ENCODE measurements around the gene SMCO1.
"Not testable (repeated sequence)": the region's sequence is repeated elsewhere in the genome, so short reads cannot be mapped to it uniquely, and the experiment has no call there.

SMCO1 gene

GRCh38 chr3:196521291-196521690 is 6.1 kb upstream of the SMCO1 start:
- not testable (repeated sequence) for DNase-seq (ENCODE audit: low read depth)

GRCh38 chr3:196519718-196520082 is 4.6 kb upstream of the SMCO1 start:
- no peak for DNase-seq (ENCODE audit: low read depth)

GRCh38 chr3:196518966-196519717 is 4.0 kb upstream of the SMCO1 start:
- peak; percentile 20 for DNase-seq (ENCODE audit: low read depth)

- DNase-seq (ENCODE audit: low read depth) = no peak
Measured at GRCh38 chr3:196517919-196518318, 2.8 kb upstream of the SMCO1 start.

GRCh38 chr3:196517162-196517800 is 2.1 kb upstream of the SMCO1 start:
- no peak for DNase-seq (ENCODE audit: low read depth)

- DNase-seq (ENCODE audit: low read depth) = no peak
Measured at GRCh38 chr3:196514350-196514716, 813 bp downstream of the SMCO1 start.

GRCh38 chr3:196513697-196514349 is 1.3 kb downstream of the SMCO1 start:
- DNase-seq (ENCODE audit: low read depth) = no peak

- DNase-seq (ENCODE audit: low read depth) = not testable (repeated sequence)
Measured at GRCh38 chr3:196511646-196512425, 3.3 kb downstream of the SMCO1 start.

- not testable (repeated sequence) for DNase-seq (ENCODE audit: low read depth)
Measured at GRCh38 chr3:196511108-196511507, 4.0 kb downstream of the SMCO1 start.

- DNase-seq (ENCODE audit: low read depth) = no peak
Measured at GRCh38 chr3:196506687-196507086, 8.5 kb downstream of the SMCO1 start.

GRCh38 chr3:196504556-196504955 is 10.6 kb downstream of the SMCO1 start:
- DNase-seq (ENCODE audit: low read depth) = no peak

GRCh38 chr3:196504077-196504398 is 11.1 kb downstream of the SMCO1 start:
- not testable (repeated sequence) for DNase-seq (ENCODE audit: low read depth)

GRCh38 chr3:196503196-196504076 is 11.7 kb downstream of the SMCO1 start, which contains the start of gene RNF168:
RNF168 (minus strand) TSS chr3:196503768; CDS start chr3:196503173, 595 bp downstream.
- peak; percentile 78 for DNase-seq (ENCODE audit: low read depth)

GRCh38 chr3:196502775-196503195 is 12.4 kb downstream of the SMCO1 start:
- peak; percentile 33 for DNase-seq (ENCODE audit: low read depth)

- DNase-seq (ENCODE audit: low read depth) = no peak
Measured at GRCh38 chr3:196501316-196502044, 13.7 kb downstream of the SMCO1 start.

- no peak for DNase-seq (ENCODE audit: low read depth)
Measured at GRCh38 chr3:196499807-196500524, 15.2 kb downstream of the SMCO1 start.

GRCh38 chr3:196499061-196499460 is 16.1 kb downstream of the SMCO1 start:
- no peak for DNase-seq (ENCODE audit: low read depth)

- DNase-seq (ENCODE audit: low read depth) = no peak
Measured at GRCh38 chr3:196498297-196498696, 16.8 kb downstream of the SMCO1 start.

GRCh38 chr3:196496183-196496582 is 19.0 kb downstream of the SMCO1 start:
- no peak for DNase-seq (ENCODE audit: low read depth)

GRCh38 chr3:196493292-196493691 is 21.9 kb downstream of the SMCO1 start:
- DNase-seq (ENCODE audit: low read depth) = no peak

Measured in stimulated activated CD8-positive, alpha-beta memory T cell treated with anti-CD3 and anti-CD28 coated beads, Interleukin-15, amount 100 ng/mL, for 1 hour (primary cell).